HepG2 (cell line): ENCODE results near the gene PRRC2A. TPM values are rescaled to one million over a fixed set of nuclear protein-coding genes. Genes with fewer than 3 reads are reported as not detected.
A peak's percentile ranks its signal among the peaks of the same experiment; 100 is the strongest.

Source experiments
- E2F2 ChIP-seq: sonication (generic); formaldehyde crosslinking; IDR thresholded peaks from 2 replicates; pipeline ENCODE4 v1.4.0; 2020; ENCODE audit warnings: missing genetic modification reagents, borderline replicate concordance
- GMEB2 ChIP-seq: IDR thresholded peaks from 2 replicates; pipeline ENCODE4 v1.6.1; 2016; ENCODE audit warnings: missing biosample characterization, missing genetic modification reagents, low read depth
- IRF9 ChIP-seq: sonication (generic); formaldehyde crosslinking; IDR thresholded peaks from 2 replicates; pipeline ENCODE4 v1.8.0; 2022; ENCODE audit warnings: missing genetic modification reagents, mild to moderate bottlenecking, borderline replicate concordance
- MLLT10 ChIP-seq: sonication (generic); formaldehyde crosslinking; IDR thresholded peaks from 2 replicates; pipeline ENCODE4 v1.4.0; 2020; ENCODE audit warnings: missing genetic modification reagents
- PRMT3 ChIP-seq: sonication (generic); formaldehyde crosslinking; IDR thresholded peaks from 2 replicates; pipeline ENCODE4 v1.8.1; 2022; ENCODE audit warnings: low read depth, mild to moderate bottlenecking, moderate library complexity, missing genetic modification reagents, borderline replicate concordance
- SNRNP70 ChIP-seq: fragments of 200-400 bp; formaldehyde crosslinking; IDR thresholded peaks from 2 replicates; pipeline ENCODE4 v1.6.1; 2017; ENCODE audit warnings: mild to moderate bottlenecking, low read depth, low read length, moderate library complexity
- SSRP1 ChIP-seq: IDR thresholded peaks from 2 replicates; pipeline ENCODE4 v1.6.1; 2016; ENCODE audit warnings: control low read depth
- TCF7L2 ChIP-seq: IDR thresholded peaks from 2 replicates; pipeline ENCODE4 v1.6.1; 2011; ENCODE audit warnings: mild to moderate bottlenecking, low read depth, low read length, moderate library complexity
- ZFP36L2 ChIP-seq: sonication (generic); formaldehyde crosslinking; IDR thresholded peaks from 2 replicates; pipeline ENCODE4 v1.4.0; 2020; ENCODE audit warnings: missing genetic modification reagents
- ZNF335 ChIP-seq: sonication (generic); formaldehyde crosslinking; IDR thresholded peaks from 2 replicates; pipeline ENCODE4 v1.4.0; 2020; ENCODE audit warnings: missing genetic modification reagents
- ZNF747 ChIP-seq: sonication (generic); formaldehyde crosslinking; IDR thresholded peaks from 2 replicates; pipeline ENCODE4 v1.8.1; 2023; ENCODE audit warnings: missing genetic modification reagents, mild to moderate bottlenecking, borderline replicate concordance
- ZNF766 ChIP-seq: sonication (generic); formaldehyde crosslinking; IDR thresholded peaks from 2 replicates; pipeline ENCODE4 v1.5.0; 2020; ENCODE audit warnings: missing genetic modification reagents, borderline replicate concordance
- ZNF775 ChIP-seq: sonication (generic); formaldehyde crosslinking; IDR thresholded peaks from 2 replicates; pipeline ENCODE4 v1.4.0; 2020; ENCODE audit warnings: missing genetic modification reagents, mild to moderate bottlenecking, moderate library complexity, borderline replicate concordance
- ZNF788 ChIP-seq: sonication (generic); formaldehyde crosslinking; IDR thresholded peaks from 2 replicates; pipeline ENCODE4 v1.5.0; 2020; ENCODE audit warnings: mild to moderate bottlenecking, missing genetic modification reagents, borderline replicate concordance
- polyA plus RNA-seq, 8 experiments: library from polyadenylated mRNA; depleted of rRNA in 3 of 8; stranded (reverse) in 7 of 8; unstranded in 1 of 8; fragments of >200 nt; fragmentation: Illumina TruSeq in 4 of 8; extraction: Trizol in 4 of 8; gene quantifications; 2 replicates each; pipeline versions ENCODE4 v1.2.1 to v1.2.3, GENCODE V29; 2011 to 2016; ENCODE audit warnings: low read depth in 4 of 8, missing spikeins in 1 of 8, mixed read lengths in 1 of 8; ENCODE audit not compliant: insufficient read depth in 1 of 8
- total RNA-seq, 5 experiments: library from RNA; depleted of rRNA; stranded (reverse); fragments of >200 nt; fragmentation: Illumina TruSeq; extraction: Trizol; gene quantifications; 2 replicates each; pipeline ENCODE4 v1.2.3, GENCODE V29; 2016; ENCODE audit warnings: low read depth in 1 of 5
- TF ChIP-seq, protein P1 (sequence below): fragments of 450-650 bp; IDR thresholded peaks from 2 replicates; pipeline ENCODE4 v1.6.1; 2017; ENCODE audit warnings: mild to moderate bottlenecking
- TF ChIP-seq, protein P2 (sequence below): sonication (generic); formaldehyde crosslinking; IDR thresholded peaks from 2 replicates; pipeline ENCODE4 v1.9.0; 2021; ENCODE audit warnings: missing genetic modification reagents, mild to moderate bottlenecking, borderline replicate concordance
- TF ChIP-seq, protein P3 (sequence below): sonication (generic); formaldehyde crosslinking; IDR thresholded peaks from 2 replicates; pipeline ENCODE4 v1.5.0; 2020; ENCODE audit warnings: mild to moderate bottlenecking, missing genetic modification reagents

Gene PRRC2A
- total and polyA plus RNA-seq, 2 of the 13 experiments (the other 11 are each of a cell fraction or from before 2014, with no cell fraction given), result 38.9 to 47.4 TPM

GRCh38 chr6:31665501-31666336, 45.2 kb downstream of the PRRC2A start, which contains the start of gene CSNK2B (continued):
- TF ChIP-seq GMEB2 (CRISPR knock-in tag) (peak; percentile 68; the same call in 1 of the 2 replicates), E2F2 (CRISPR knock-in tag) (peak; percentile 96), TCF7L2 (no peak), ZNF766 (CRISPR knock-in tag) (peak; percentile 65; the same call in 1 of the 2 replicates), ZNF788 (CRISPR knock-in tag) (peak; percentile 73; the same call in 1 of the 2 replicates), SNRNP70 (no peak), PRMT3 (CRISPR knock-in tag) (no peak), ZNF335 (CRISPR knock-in tag) (peak; percentile 98), ZFP36L2 (no peak), SSRP1 (no peak; the same call in 1 of the 2 replicates), ZNF775 (CRISPR knock-in tag) (peak; percentile 83; the same call in 1 of the 2 replicates), IRF9 (CRISPR knock-in tag) (peak; percentile 19; the same call in 1 of the 2 replicates), ZNF747 (CRISPR knock-in tag) (peak; percentile 84; the same call in 1 of the 2 replicates), MLLT10 (CRISPR knock-in tag) (no peak)
- TF ChIP-seq, protein P1, sequence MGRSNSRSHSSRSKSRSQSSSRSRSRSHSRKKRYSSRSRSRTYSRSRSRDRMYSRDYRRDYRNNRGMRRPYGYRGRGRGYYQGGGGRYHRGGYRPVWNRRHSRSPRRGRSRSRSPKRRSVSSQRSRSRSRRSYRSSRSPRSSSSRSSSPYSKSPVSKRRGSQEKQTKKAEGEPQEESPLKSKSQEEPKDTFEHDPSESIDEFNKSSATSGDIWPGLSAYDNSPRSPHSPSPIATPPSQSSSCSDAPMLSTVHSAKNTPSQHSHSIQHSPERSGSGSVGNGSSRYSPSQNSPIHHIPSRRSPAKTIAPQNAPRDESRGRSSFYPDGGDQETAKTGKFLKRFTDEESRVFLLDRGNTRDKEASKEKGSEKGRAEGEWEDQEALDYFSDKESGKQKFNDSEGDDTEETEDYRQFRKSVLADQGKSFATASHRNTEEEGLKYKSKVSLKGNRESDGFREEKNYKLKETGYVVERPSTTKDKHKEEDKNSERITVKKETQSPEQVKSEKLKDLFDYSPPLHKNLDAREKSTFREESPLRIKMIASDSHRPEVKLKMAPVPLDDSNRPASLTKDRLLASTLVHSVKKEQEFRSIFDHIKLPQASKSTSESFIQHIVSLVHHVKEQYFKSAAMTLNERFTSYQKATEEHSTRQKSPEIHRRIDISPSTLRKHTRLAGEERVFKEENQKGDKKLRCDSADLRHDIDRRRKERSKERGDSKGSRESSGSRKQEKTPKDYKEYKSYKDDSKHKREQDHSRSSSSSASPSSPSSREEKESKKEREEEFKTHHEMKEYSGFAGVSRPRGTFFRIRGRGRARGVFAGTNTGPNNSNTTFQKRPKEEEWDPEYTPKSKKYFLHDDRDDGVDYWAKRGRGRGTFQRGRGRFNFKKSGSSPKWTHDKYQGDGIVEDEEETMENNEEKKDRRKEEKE, result no peak
- TF ChIP-seq, protein P2, sequence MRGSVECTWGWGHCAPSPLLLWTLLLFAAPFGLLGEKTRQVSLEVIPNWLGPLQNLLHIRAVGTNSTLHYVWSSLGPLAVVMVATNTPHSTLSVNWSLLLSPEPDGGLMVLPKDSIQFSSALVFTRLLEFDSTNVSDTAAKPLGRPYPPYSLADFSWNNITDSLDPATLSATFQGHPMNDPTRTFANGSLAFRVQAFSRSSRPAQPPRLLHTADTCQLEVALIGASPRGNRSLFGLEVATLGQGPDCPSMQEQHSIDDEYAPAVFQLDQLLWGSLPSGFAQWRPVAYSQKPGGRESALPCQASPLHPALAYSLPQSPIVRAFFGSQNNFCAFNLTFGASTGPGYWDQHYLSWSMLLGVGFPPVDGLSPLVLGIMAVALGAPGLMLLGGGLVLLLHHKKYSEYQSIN (CRISPR knock-in tag), result no peak
- TF ChIP-seq, protein P3, sequence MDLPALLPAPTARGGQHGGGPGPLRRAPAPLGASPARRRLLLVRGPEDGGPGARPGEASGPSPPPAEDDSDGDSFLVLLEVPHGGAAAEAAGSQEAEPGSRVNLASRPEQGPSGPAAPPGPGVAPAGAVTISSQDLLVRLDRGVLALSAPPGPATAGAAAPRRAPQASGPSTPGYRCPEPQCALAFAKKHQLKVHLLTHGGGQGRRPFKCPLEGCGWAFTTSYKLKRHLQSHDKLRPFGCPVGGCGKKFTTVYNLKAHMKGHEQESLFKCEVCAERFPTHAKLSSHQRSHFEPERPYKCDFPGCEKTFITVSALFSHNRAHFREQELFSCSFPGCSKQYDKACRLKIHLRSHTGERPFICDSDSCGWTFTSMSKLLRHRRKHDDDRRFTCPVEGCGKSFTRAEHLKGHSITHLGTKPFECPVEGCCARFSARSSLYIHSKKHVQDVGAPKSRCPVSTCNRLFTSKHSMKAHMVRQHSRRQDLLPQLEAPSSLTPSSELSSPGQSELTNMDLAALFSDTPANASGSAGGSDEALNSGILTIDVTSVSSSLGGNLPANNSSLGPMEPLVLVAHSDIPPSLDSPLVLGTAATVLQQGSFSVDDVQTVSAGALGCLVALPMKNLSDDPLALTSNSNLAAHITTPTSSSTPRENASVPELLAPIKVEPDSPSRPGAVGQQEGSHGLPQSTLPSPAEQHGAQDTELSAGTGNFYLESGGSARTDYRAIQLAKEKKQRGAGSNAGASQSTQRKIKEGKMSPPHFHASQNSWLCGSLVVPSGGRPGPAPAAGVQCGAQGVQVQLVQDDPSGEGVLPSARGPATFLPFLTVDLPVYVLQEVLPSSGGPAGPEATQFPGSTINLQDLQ (CRISPR knock-in tag), result 0 out of 2 replicates have a peak, but pooled peaks have one; percentile 14
